ACC112 (cell line): Measurements from ENCODE around the gene TMEM184C.

Experiments used
- H2AFZ ChIP-seq: fragments of 200-600 bp; sonication (generic); one replicate; pipeline ENCODE4 v1.6.0; 2017; ENCODE audit warnings: antibody characterized with exemption, low read length; ENCODE audit not compliant: unreplicated experiment
- H3K27ac ChIP-seq: fragments of 200-600 bp; sonication (generic); 2 replicates; pipeline ENCODE4 v1.5.1; 2014; ENCODE audit warnings: low read depth, mild to moderate bottlenecking, antibody characterized with exemption, low read length, moderate library complexity
- H3K27me3 ChIP-seq: fragments of 200-600 bp; sonication (generic); 2 replicates; pipeline ENCODE4 v1.6.1; 2014; ENCODE audit warnings: mild to moderate bottlenecking, antibody characterized with exemption, low read length, moderate library complexity, mixed read lengths; ENCODE audit not compliant: insufficient read depth
- H3K36me3 ChIP-seq: fragments of 200-600 bp; sonication (generic); 2 replicates; pipeline ENCODE4 v1.6.1; 2016; ENCODE audit warnings: mild to moderate bottlenecking, antibody characterized with exemption, low read length, moderate library complexity, mixed read lengths; ENCODE audit not compliant: insufficient read depth
- H3K4me1 ChIP-seq: fragments of 200-600 bp; sonication (generic); one replicate; pipeline ENCODE4 v1.6.1; 2016; ENCODE audit warnings: low read length, mixed read lengths; ENCODE audit not compliant: insufficient read depth, unreplicated experiment, control insufficient read depth
- H3K4me3 ChIP-seq: fragments of 200-600 bp; sonication (generic); 2 replicates; pipeline ENCODE4 v1.5.1; 2014; ENCODE audit warnings: mild to moderate bottlenecking, low read depth, low read length
- H3K79me2 ChIP-seq: fragments of 200-600 bp; sonication (generic); one replicate; pipeline ENCODE4 v1.6.0; 2016; ENCODE audit warnings: low read length; ENCODE audit not compliant: control insufficient read depth, unreplicated experiment, insufficient read depth

Gene TMEM184C

GRCh38 chr4:147683717-147684700 is 66.8 kb downstream of the TMEM184C start, which contains the start of gene PRMT9:
TSS of gene PRMT9 (minus strand) at chr4:147684163. CDS start at chr4:147683987, 176 bp downstream.
- Histone ChIP-seq H3K36me3 (0 out of 2 replicates have a peak, but pooled peaks cover 1% of the 10 kb centered on the region), H3K79me2 (peaks cover 32% of the 10 kb centered on the region), H3K4me1 (peaks cover 11% of the 10 kb centered on the region), H3K4me3 (peak within 1 kb of the TSS; percentile 87), H2AFZ (peak within 1 kb of the TSS; percentile 99), H3K27me3 (no peaks in the 10 kb centered on the region), H3K27ac (peak within 1 kb of the TSS; percentile 75)

GRCh38 chr4:147689067-147689466 is 71.9 kb downstream of the TMEM184C start:
- Histone ChIP-seq H3K27me3 (no peaks in the 10 kb centered on the region), H3K79me2 (no peaks in the 10 kb centered on the region), H3K4me1 (peaks cover 6% of the 10 kb centered on the region), H3K27ac (no peak overlapping the region), H3K4me3 (no peak overlapping the region), H2AFZ (no peak overlapping the region), H3K36me3 (no peaks in the 10 kb centered on the region)

GRCh38 chr4:147691820-147692219 is 74.6 kb downstream of the TMEM184C start:
- no peaks in the 10 kb centered on the region for H3K27me3 ChIP-seq
- no peak overlapping the region for H2AFZ ChIP-seq
- H3K79me2 ChIP-seq = no peaks in the 10 kb centered on the region
- no peak overlapping the region for H3K4me3 ChIP-seq
- H3K4me1 ChIP-seq = no peaks in the 10 kb centered on the region
- no peaks in the 10 kb centered on the region for H3K36me3 ChIP-seq
- no peak overlapping the region for H3K27ac ChIP-seq

- no peaks in the 10 kb centered on the region for H3K36me3 ChIP-seq
- no peaks in the 10 kb centered on the region for H3K27me3 ChIP-seq
- H2AFZ ChIP-seq = no peak overlapping the region
- H3K79me2 ChIP-seq = no peaks in the 10 kb centered on the region
- H3K4me1 ChIP-seq = no peaks in the 10 kb centered on the region
- no peak overlapping the region for H3K27ac ChIP-seq
- no peak overlapping the region for H3K4me3 ChIP-seq
Observed at GRCh38 chr4:147693218-147693617, 76.0 kb downstream of the TMEM184C start.

- Histone ChIP-seq H2AFZ (no peak overlapping the region), H3K79me2 (no peaks in the 10 kb centered on the region), H3K36me3 (no peaks in the 10 kb centered on the region), H3K4me3 (no peak overlapping the region), H3K4me1 (no peaks in the 10 kb centered on the region), H3K27ac (no peak overlapping the region), H3K27me3 (no peaks in the 10 kb centered on the region)
Observed at GRCh38 chr4:147696866-147697265, 79.7 kb downstream of the TMEM184C start.

- Histone ChIP-seq H3K36me3 (no peaks in the 10 kb centered on the region), H3K4me3 (no peak overlapping the region), H2AFZ (no peak overlapping the region), H3K79me2 (no peaks in the 10 kb centered on the region), H3K4me1 (no peaks in the 10 kb centered on the region), H3K27ac (no peak overlapping the region), H3K27me3 (no peaks in the 10 kb centered on the region)
Observed at GRCh38 chr4:147704846-147705245, 87.6 kb downstream of the TMEM184C start.

- Histone ChIP-seq H2AFZ (peak overlapping the region; percentile 61), H3K4me3 (no peak overlapping the region), H3K27ac (no peak overlapping the region), H3K27me3 (no peaks in the 10 kb centered on the region), H3K79me2 (no peaks in the 10 kb centered on the region), H3K36me3 (no peaks in the 10 kb centered on the region), H3K4me1 (no peaks in the 10 kb centered on the region)
Observed at GRCh38 chr4:147707892-147708672, 90.9 kb downstream of the TMEM184C start.

GRCh38 chr4:147709999-147710398 is 92.8 kb downstream of the TMEM184C start:
- H3K27me3 ChIP-seq = no peaks in the 10 kb centered on the region
- H3K27ac ChIP-seq = no peak overlapping the region
- no peaks in the 10 kb centered on the region for H3K79me2 ChIP-seq
- H3K36me3 ChIP-seq = no peaks in the 10 kb centered on the region
- peaks cover 15% of the 10 kb centered on the region for H3K4me1 ChIP-seq
- no peak overlapping the region for H2AFZ ChIP-seq
- no peak overlapping the region for H3K4me3 ChIP-seq

GRCh38 chr4:147714575-147715401 is 97.6 kb downstream of the TMEM184C start:
- H3K27me3 ChIP-seq = no peaks in the 10 kb centered on the region
- no peaks in the 10 kb centered on the region for H3K79me2 ChIP-seq
- H3K4me1 ChIP-seq = peaks cover 15% of the 10 kb centered on the region
- no peaks in the 10 kb centered on the region for H3K36me3 ChIP-seq
- peak overlapping the region; percentile 10; the same call in 1 of the 2 replicates for H3K4me3 ChIP-seq
- no peak overlapping the region for H3K27ac ChIP-seq
- peak overlapping the region; percentile 39 for H2AFZ ChIP-seq

- Histone ChIP-seq H2AFZ (no peak overlapping the region), H3K36me3 (no peaks in the 10 kb centered on the region), H3K27ac (no peak overlapping the region), H3K79me2 (no peaks in the 10 kb centered on the region), H3K4me1 (peaks cover 15% of the 10 kb centered on the region), H3K27me3 (no peaks in the 10 kb centered on the region), H3K4me3 (no peak overlapping the region)
Observed at GRCh38 chr4:147717878-147718277, 100.7 kb downstream of the TMEM184C start.
